HFFc6 (cell line): ENCODE measurements around the gene DLG4. TPM values are rescaled to one million over a fixed set of nuclear protein-coding genes. Genes with fewer than 3 reads are reported as not detected.
A peak's percentile ranks its signal among the peaks of the same experiment; 100 is the strongest.
"Not testable (repeated sequence)": the region's sequence is repeated elsewhere in the genome, so short reads cannot be mapped to it uniquely, and the experiment has no call there.

Source experiments
- DNase-seq: peaks from one replicate; pipeline ENCODE4 v3.0.0-alpha.2; 2018
- H3K27ac Mint-ChIP-seq: 2 replicates; pipeline ENCODE4 v1.8.0; 2020; ENCODE audit warnings: mild to moderate bottlenecking, mixed read lengths
- H3K27me3 Mint-ChIP-seq: 2 replicates; pipeline ENCODE4 v1.8.0; 2021; ENCODE audit warnings: mild to moderate bottlenecking, moderate library complexity, mixed read lengths; ENCODE audit not compliant: insufficient read depth
- H3K36me3 Mint-ChIP-seq: 2 replicates; pipeline ENCODE4 v1.8.0; 2021; ENCODE audit warnings: low read depth, mixed read lengths
- H3K4me1 Mint-ChIP-seq: 2 replicates; pipeline ENCODE4 v1.8.0; 2020; ENCODE audit warnings: low read depth, mixed read lengths
- H3K4me3 Mint-ChIP-seq: 2 replicates; pipeline ENCODE4 v1.8.0; 2020; ENCODE audit warnings: mild to moderate bottlenecking, moderate library complexity, mixed read lengths
- H3K9me3 Mint-ChIP-seq: 2 replicates; pipeline ENCODE4 v1.8.0; 2020; ENCODE audit warnings: mild to moderate bottlenecking, mixed read lengths
- total RNA-seq, 6 experiments: library from RNA; stranded (reverse); fragmentation: NEBNext Ultra II Directional; extraction: Animal tissue kit (Norgen Biotek cat#: 25700); gene quantifications; 2 replicates in 1 of 6; 3 replicates in 5 of 6; pipeline ENCODE4 v1.2.3, GENCODE V29; 2021
- TF ChIP-seq, protein P1 (sequence below): fragments of 200-600 bp; sonication (generic); IDR thresholded peaks from 2 replicates; pipeline ENCODE4 v1.5.0; 2021; ENCODE audit warnings: antibody characterized with exemption, mild to moderate bottlenecking

Gene DLG4
- total RNA-seq, 6 experiments from 2014 or later: 27.8 to 34.3 (median 28.1) TPM

DNA sequence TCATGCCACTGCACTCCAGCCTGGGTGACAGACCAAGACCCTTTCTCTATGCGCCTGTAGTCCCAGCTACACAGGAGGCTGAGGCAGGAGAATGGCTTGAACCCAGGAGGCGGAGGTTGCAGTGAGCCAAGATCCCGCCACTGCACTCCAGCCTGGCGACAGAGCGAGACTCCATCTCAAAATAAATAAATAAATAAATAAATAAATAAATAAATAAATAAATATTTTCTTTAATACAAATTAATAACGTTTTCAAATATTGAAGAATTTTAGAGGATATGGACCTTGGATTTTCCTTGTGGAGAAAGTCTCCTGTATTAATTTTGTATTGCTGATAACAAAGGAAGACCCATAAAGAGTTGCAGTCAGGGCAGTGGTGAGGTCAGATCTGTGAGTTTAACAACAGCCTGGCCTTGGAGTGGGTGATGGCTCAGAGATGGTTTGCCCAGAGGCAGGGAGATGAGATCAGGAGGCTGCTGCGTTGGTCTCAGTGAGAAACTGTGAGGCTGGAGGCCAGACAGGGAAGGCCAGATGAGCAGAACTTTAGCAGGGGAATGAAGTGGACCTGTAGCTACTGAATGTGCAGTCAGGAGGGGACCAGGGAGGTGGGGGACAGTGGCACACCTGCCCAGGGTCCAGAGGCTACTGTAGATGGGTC is 36.1 kb downstream of the DLG4 start:
- TF ChIP-seq, protein P1, sequence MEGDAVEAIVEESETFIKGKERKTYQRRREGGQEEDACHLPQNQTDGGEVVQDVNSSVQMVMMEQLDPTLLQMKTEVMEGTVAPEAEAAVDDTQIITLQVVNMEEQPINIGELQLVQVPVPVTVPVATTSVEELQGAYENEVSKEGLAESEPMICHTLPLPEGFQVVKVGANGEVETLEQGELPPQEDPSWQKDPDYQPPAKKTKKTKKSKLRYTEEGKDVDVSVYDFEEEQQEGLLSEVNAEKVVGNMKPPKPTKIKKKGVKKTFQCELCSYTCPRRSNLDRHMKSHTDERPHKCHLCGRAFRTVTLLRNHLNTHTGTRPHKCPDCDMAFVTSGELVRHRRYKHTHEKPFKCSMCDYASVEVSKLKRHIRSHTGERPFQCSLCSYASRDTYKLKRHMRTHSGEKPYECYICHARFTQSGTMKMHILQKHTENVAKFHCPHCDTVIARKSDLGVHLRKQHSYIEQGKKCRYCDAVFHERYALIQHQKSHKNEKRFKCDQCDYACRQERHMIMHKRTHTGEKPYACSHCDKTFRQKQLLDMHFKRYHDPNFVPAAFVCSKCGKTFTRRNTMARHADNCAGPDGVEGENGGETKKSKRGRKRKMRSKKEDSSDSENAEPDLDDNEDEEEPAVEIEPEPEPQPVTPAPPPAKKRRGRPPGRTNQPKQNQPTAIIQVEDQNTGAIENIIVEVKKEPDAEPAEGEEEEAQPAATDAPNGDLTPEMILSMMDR: no peak
- peaks cover 6% of the 10 kb centered on the region; the same call in 1 of the 2 replicates for H3K4me1 Mint-ChIP-seq
- H3K36me3 Mint-ChIP-seq: peaks cover 7% of the 10 kb centered on the region; the same call in 1 of the 2 replicates
- H3K9me3 Mint-ChIP-seq: no peaks in the 10 kb centered on the region
- H3K27me3 Mint-ChIP-seq: peaks cover 6% of the 10 kb centered on the region
- peak overlapping the region; percentile 27; the same call in 1 of the 2 replicates for H3K4me3 Mint-ChIP-seq
- H3K27ac Mint-ChIP-seq: peak overlapping the region; percentile 48; the same call in 1 of the 2 replicates
- DNase-seq: no peak

DNA sequence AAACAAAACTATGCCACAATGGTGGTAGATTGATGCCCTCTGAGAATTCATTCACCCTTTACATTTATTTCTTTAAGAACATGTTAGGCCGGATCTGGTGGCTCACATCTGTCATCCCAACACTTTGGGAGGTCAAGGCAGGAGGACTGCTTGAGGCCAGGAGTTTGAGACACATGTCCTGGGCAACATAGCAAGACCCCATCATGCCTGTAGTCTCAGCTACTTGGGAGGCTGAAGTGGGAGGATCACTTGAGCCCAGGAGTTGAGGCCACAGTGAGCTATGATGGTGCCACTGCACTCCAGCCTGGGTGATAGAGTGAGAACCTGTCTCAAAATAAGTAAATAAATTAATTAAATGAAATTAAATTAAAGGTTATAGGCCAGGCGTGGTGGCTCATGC is 37.5 kb downstream of the DLG4 start:
- H3K4me3 Mint-ChIP-seq, DNase-seq, H3K36me3 Mint-ChIP-seq, H3K4me1 Mint-ChIP-seq, H3K9me3 Mint-ChIP-seq, H3K27ac Mint-ChIP-seq: not testable (repeated sequence)
- H3K27me3 Mint-ChIP-seq: peaks cover 17% of the 10 kb centered on the region

DNA sequence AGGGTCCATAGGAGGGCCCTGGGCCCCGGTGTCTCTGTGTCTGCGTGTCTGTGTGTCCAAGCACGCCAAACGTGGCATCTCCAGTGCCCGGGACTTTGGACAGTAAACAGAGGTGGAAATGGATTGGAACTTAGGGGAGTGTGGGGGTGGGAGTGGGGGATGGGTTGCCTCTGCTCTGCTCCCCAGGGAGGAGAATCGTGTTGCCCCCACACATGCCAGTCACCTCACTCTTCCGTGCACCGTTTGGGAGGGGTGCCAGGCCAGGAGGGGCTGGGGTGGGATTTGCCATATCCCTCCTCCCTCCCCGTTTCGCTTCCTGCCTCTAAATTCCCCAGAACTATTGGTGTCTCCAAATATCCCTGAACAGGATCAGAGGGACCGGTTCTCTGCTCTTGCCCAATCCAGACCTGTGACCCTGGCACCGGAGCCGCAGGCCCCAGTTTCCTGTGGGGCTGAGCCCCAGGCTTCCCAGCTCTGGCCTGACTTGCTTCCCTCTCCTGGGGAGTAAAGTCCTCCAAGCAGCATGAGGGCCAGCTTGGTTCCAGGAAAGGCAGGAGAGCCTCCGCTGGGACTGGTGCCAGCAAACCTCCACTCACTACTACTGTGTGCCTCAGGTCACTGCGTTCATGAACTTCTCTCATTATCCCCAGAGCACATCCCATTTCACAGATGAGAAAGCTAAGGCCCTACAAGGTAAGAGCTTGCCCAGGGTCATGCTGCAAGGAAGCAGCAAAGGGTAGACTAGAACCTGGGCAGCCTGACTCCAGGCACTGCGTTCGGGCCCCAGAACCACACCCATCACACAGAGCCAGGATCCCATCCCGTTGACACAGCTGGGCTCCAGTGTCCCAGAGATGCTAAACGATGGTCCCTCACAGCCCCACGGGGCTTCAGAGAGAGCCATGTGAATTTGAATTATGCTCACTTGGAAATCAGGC is 40.0 kb downstream of the DLG4 start, which contains the start of gene ASGR1:
Gene ASGR1 (minus strand): TSS at position 54 of the 938 bp plus-strand sequence. CDS start 807 bp downstream, outside the sequence.
- Mint-ChIP-seq H3K36me3 (no peaks in the 10 kb centered on the region), H3K27me3 (peaks cover 17% of the 10 kb centered on the region), H3K4me3 (peak within 1 kb of the TSS; percentile 4; the same call in 1 of the 2 replicates), H3K27ac (no peak within 1 kb of the TSS; the same call in 1 of the 2 replicates), H3K4me1 (peaks cover 6% of the 10 kb centered on the region; the same call in 1 of the 2 replicates), H3K9me3 (no peaks in the 10 kb centered on the region)
- TF ChIP-seq, protein P1: no peak
- no peak for DNase-seq

DNA sequence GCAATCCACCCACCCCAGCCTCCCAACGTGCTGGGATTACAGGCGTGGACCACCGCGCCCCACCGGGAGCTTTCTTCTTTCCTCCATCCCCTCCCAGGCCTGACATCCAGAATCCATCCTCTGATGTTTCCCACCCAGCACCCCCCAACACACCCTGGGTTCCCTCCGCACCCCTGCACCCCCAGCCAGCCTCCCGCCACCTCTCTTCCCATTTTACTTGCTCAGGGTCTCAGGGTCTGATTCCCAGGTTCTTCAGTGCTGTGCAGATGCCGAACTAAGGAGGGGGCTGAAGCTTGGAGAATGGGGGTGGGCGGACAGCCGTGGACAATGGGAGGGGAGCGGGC is 40.7 kb downstream of the DLG4 start:
- Mint-ChIP-seq H3K9me3 (no peaks in the 10 kb centered on the region), H3K4me3 (no peak overlapping the region), H3K4me1 (peaks cover 5% of the 10 kb centered on the region; the same call in 1 of the 2 replicates), H3K36me3 (no peaks in the 10 kb centered on the region), H3K27me3 (peaks cover 17% of the 10 kb centered on the region), H3K27ac (no peak overlapping the region)
- TF ChIP-seq, protein P1: no peak
- DNase-seq: no peak

DNA sequence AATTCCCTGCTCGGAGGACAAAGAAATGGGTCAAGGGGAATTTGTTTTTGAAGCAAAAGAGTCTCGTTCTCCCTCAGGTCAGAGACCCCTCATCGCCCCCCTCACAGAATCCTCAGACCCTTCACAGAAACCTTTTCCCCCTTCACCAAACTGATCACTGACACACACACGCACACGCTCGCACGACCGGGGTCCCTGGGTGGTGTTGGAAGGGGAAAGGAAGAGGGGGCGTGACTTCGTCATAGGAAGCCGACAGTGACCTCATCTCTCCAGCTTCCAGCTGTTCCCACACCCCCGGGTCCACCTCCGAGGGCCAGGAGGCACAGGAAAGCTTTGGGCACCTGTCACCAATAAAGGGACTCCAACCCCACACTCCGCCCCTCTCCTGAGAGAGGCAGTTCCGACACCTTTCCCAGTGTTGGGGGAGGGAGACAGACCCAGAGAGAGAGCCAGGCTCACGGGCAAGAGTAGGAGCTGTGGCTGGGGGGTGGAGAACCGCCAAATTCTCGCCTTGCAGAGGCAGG is 41.6 kb downstream of the DLG4 start:
- Mint-ChIP-seq H3K9me3 (no peaks in the 10 kb centered on the region), H3K4me1 (no peaks in the 10 kb centered on the region; the same call in 1 of the 2 replicates), H3K4me3 (no peak overlapping the region), H3K27me3 (peaks cover 17% of the 10 kb centered on the region), H3K36me3 (no peaks in the 10 kb centered on the region), H3K27ac (peak overlapping the region; percentile 56)
- no peak for DNase-seq
- TF ChIP-seq, protein P1: no peak
